ENCODE results near the gene MMP24. TPM values are rescaled to one million over a fixed set of nuclear protein-coding genes. Genes with fewer than 3 reads are reported as not detected.

MMP24 gene
- total and polyA plus RNA-seq, 2 of the 13 experiments (the other 11 are each of a cell fraction or from before 2014, with no cell fraction given): 0.29 to 0.35 TPM

- TF ChIP-seq HDAC1 (CRISPR knock-in tag; IDR thresholded peaks at IDR 0.05): no peak
- TF ChIP-seq SRY (CRISPR knock-in tag; IDR thresholded peaks at IDR 0.05): no peak
- TF ChIP-seq BCL3 (CRISPR knock-in tag; IDR thresholded peaks at IDR 0.05): no peak
- no peak for TF ChIP-seq MEF2D (CRISPR knock-in tag; IDR thresholded peaks at IDR 0.05)
- TF ChIP-seq CREM (IDR thresholded peaks at IDR 0.05): no peak
- TF ChIP-seq CREM (CRISPR knock-in tag; IDR thresholded peaks at IDR 0.05): no peak
- no peak for TF ChIP-seq ESRRA (CRISPR knock-in tag; IDR thresholded peaks at IDR 0.05; ENCODE audit: low read depth)
- TF ChIP-seq JUND (CRISPR knock-in tag; IDR thresholded peaks at IDR 0.05): no peak
- peak; percentile 47; the same call in 1 of the 2 replicates for TF ChIP-seq ZNF891 (CRISPR knock-in tag; IDR thresholded peaks at IDR 0.05)
- peak; percentile 61; the same call in 1 of the 2 replicates for TF ChIP-seq ZNF383 (CRISPR knock-in tag; IDR thresholded peaks at IDR 0.05; ENCODE audit: borderline replicate concordance)
- TF ChIP-seq, protein P1, sequence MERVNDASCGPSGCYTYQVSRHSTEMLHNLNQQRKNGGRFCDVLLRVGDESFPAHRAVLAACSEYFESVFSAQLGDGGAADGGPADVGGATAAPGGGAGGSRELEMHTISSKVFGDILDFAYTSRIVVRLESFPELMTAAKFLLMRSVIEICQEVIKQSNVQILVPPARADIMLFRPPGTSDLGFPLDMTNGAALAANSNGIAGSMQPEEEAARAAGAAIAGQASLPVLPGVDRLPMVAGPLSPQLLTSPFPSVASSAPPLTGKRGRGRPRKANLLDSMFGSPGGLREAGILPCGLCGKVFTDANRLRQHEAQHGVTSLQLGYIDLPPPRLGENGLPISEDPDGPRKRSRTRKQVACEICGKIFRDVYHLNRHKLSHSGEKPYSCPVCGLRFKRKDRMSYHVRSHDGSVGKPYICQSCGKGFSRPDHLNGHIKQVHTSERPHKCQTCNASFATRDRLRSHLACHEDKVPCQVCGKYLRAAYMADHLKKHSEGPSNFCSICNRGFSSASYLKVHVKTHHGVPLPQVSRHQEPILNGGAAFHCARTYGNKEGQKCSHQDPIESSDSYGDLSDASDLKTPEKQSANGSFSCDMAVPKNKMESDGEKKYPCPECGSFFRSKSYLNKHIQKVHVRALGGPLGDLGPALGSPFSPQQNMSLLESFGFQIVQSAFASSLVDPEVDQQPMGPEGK (CRISPR knock-in tag; IDR thresholded peaks at IDR 0.05): 0 out of 2 replicates have a peak, but pooled peaks have one; percentile 25
- TF ChIP-seq, protein P2, sequence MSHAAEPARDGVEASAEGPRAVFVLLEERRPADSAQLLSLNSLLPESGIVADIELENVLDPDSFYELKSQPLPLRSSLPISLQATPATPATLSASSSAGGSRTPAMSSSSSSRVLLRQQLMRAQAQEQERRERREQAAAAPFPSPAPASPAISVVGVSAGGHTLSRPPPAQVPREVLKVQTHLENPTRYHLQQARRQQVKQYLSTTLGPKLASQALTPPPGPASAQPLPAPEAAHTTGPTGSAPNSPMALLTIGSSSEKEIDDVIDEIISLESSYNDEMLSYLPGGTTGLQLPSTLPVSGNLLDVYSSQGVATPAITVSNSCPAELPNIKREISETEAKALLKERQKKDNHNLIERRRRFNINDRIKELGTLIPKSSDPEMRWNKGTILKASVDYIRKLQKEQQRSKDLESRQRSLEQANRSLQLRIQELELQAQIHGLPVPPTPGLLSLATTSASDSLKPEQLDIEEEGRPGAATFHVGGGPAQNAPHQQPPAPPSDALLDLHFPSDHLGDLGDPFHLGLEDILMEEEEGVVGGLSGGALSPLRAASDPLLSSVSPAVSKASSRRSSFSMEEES (CRISPR knock-in tag; IDR thresholded peaks at IDR 0.05): 0 out of 2 replicates have a peak, but pooled peaks have one; percentile 36
- TF ChIP-seq ADNP (CRISPR knock-in tag; IDR thresholded peaks at IDR 0.05): no peak
- no peak for TF ChIP-seq MAFK (conservative IDR thresholded peaks at IDR 0.05 in 1 of 2, IDR thresholded peaks at IDR 0.05 in 1 of 2; ENCODE audit: low read length in 2 of 2)
- no peak for TF ChIP-seq ZFP82 (CRISPR knock-in tag; IDR thresholded peaks at IDR 0.05; ENCODE audit: borderline replicate concordance)
- no peak for TF ChIP-seq NBN (conservative IDR thresholded peaks at IDR 0.05)
- TF ChIP-seq ZGPAT (CRISPR knock-in tag; IDR thresholded peaks at IDR 0.05): peak; percentile 54; the same call in 1 of the 2 replicates
- 0 out of 2 replicates have a peak, but pooled peaks have one; percentile 30 for TF ChIP-seq ZNF441 (CRISPR knock-in tag; IDR thresholded peaks at IDR 0.05; ENCODE audit: borderline replicate concordance)
- TF ChIP-seq, protein P3, sequence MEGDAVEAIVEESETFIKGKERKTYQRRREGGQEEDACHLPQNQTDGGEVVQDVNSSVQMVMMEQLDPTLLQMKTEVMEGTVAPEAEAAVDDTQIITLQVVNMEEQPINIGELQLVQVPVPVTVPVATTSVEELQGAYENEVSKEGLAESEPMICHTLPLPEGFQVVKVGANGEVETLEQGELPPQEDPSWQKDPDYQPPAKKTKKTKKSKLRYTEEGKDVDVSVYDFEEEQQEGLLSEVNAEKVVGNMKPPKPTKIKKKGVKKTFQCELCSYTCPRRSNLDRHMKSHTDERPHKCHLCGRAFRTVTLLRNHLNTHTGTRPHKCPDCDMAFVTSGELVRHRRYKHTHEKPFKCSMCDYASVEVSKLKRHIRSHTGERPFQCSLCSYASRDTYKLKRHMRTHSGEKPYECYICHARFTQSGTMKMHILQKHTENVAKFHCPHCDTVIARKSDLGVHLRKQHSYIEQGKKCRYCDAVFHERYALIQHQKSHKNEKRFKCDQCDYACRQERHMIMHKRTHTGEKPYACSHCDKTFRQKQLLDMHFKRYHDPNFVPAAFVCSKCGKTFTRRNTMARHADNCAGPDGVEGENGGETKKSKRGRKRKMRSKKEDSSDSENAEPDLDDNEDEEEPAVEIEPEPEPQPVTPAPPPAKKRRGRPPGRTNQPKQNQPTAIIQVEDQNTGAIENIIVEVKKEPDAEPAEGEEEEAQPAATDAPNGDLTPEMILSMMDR (CRISPR knock-in tag; IDR thresholded peaks at IDR 0.05): peak; percentile 100
- no peak; a peak in 1 of 4 replicates for TF ChIP-seq KLF16 (CRISPR knock-in tag; IDR thresholded peaks at IDR 0.05)
- TF ChIP-seq ZNF713 (CRISPR knock-in tag; IDR thresholded peaks at IDR 0.05): no peak
Observed at GRCh38 chr20:35269055-35269781, 42.7 kb downstream of the MMP24 start (continued).

All from HepG2 (cell line).